NCI-H526 (cell line): ENCODE results near the gene NECTIN1.
A peak's percentile ranks its signal among the peaks of the same experiment; 100 is the strongest.

ENCODE experiments used
- DNase-seq, 2 experiments: peaks; one replicate each; lab custom pipeline; 2025; lab: John Stamatoyannopoulos, UW

NECTIN1 gene, protein sequence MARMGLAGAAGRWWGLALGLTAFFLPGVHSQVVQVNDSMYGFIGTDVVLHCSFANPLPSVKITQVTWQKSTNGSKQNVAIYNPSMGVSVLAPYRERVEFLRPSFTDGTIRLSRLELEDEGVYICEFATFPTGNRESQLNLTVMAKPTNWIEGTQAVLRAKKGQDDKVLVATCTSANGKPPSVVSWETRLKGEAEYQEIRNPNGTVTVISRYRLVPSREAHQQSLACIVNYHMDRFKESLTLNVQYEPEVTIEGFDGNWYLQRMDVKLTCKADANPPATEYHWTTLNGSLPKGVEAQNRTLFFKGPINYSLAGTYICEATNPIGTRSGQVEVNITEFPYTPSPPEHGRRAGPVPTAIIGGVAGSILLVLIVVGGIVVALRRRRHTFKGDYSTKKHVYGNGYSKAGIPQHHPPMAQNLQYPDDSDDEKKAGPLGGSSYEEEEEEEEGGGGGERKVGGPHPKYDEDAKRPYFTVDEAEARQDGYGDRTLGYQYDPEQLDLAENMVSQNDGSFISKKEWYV

DNA sequence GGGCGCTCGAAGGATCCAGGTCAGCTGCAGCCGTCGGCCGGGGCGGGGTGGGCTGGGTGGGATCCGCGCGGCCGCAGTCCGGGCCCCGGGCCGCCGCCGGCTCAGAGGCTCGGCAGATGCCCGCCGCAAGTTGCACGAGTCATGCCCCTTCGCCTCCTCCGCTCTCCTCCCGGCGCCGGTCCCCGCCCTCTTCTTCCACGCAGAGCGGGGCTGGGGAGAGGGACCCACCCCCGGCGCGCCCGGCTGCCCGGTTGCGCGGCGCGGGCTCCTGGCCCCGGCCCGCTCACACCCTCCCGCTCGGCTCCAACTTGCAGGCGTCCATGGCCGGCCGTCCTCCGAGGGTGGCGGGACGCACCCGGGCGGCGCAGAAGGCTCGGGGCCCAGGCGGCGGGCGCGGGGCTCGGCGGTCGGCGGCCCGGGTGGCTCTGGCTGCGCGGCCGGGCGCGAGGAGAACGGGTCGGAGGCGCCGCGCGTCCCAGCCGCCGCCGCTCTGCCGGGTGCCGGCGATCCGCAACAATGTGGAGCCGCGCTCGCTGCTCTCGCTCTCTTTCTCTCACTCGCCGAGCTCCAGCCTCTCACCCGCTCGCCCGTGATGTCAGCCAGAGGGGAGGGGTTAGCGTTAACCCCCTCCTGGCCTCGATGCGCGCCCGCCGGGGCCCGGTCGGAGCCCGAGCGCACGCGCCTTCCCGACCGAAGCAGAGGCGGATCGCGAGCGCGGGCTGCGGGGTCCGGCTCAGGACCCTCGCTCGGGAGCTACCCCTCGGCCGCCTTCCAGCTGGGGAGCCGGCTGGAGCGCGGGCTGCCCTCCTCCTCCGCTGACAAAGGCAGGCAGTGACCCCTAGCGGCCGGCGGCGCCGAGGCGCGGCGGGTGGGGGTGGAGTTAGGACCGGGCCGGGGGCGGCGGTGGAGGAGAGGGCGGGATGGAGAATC, at the start of gene NECTIN1:
NECTIN1 (minus strand) TSS at position 550 of the 930 bp plus-strand sequence. CDS start 647 bp downstream, outside the sequence.
- peak; percentile 96 to 100 for DNase-seq

DNA sequence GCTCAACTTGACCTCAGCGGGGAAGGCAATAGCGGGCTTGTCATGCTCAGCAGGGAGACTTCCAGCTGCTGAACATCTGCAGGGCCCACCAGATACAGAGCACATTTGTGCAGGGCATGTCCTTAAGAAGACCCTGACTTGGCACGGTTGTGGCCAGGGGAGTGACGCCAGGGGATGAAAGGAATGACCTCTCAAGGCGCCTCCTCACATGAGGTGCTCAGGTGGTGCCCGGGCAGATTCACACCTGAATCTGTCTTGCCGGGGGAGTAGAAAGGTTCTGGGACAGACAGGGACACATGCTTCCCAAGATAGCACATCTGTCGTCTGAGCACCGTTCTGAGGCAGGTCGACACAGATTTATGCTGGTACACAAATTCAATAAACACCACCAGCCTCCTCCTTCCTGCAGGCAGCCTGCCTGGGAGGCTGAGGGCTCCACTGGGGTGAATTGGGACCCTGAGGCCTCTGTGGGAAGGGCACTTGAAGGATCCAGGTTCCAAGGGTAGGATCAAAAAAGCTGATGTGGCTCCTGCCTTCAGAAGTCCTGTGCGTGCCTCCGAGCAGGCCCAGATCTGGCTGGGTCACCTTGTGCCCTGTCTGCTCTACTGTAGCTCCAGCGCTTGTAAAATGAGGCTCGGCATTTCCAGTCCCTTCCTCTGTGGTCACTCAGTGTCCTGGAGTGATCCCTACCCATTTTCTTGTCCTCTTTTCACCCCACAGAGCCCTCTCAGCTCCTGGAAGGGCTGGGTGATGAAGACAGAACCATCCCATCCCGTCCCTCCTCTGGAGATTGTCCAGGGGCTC, 49.6 kb upstream of the NECTIN1 start:
- DNase-seq = no peak

DNA sequence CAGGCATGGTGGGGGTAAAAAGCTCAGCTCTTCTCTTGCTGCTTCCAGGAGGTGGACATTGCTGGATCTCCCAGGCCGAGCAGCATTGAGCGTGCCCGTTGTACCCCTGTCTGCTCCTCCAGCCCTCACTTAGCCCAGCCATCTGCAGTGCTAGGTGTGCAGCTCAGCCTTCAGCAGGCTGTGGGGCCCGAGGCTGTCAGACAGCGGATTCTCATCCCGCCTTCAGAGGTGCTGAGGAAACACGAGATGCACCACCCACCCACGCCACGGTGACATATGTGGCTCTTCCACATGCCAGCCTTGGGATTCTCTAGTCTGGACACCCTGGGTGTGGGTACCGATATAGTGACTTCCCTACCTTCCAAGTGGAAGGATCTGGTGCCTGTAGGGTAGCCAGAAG, 48.9 kb upstream of the NECTIN1 start:
- DNase-seq = no peak

GRCh38 chr11:119776651-119777050, 47.7 kb upstream of the NECTIN1 start:
- no peak for DNase-seq

DNA sequence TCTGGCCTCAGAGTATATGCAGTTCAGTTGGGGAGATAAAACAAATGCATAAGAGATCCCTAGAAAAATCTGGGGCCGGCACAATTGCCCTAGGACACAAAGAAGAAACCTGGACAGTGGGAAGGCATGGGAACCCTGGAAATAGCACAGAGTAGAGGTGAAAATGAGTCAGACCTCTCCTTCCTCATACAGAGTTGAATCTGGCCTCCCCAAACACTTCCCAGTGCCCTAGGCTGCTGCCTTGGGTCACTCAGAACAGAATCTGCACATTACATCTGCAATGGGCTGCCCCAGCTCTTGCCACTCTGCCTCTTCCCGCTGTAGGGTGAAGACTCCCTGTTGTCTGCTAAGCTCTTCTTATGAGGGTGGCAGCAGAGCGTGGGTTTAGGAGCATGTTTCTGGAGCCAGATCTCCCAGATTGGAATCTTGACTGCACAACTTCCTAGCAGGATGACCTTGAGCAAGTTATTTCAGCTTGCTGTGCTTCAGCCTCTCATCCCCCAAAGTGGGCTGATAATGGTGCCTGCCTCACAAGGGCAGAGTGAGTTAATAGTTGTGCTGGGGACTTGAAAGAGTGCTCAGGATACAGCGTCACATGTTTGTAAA, 47.1 kb upstream of the NECTIN1 start:
- no peak for DNase-seq

DNA sequence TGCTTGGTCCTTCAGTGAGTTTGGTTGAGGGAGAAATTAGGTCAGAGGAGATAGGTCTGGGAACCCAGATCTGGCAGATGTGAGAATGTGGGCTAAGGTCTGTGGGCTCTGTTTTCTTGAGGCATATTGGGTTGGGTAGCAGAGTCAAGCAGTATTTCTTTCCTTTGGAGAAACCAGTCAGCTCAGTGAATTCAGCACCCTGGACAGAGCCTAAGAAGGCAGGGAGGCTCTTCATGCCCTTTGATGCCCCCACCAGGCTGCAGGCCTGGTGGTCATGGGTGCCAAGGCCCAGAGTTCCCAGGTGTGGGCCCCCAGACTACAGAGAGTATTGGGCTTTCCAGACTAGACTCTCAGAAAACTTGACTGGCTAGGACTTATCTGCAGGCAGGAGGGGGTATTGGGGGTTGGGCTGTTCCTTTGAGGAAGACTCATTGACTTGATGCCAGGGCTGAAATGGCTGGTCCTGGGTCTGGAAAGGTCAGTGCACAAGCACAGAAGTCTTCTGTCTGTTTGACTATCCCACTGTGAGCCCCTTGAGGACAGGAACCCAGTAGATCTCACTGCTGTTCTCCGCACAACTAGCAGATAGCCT, 45.3 kb upstream of the NECTIN1 start:
- no peak for DNase-seq

GRCh38 chr11:119772641-119773415, 43.8 kb upstream of the NECTIN1 start:
- peak; percentile 18 to 50 for DNase-seq

- no peak for DNase-seq
These were observed 43.1 kb upstream of the NECTIN1 start for GRCh38 chr11:119772076-119772475.

GRCh38 chr11:119771172-119771770, 42.3 kb upstream of the NECTIN1 start:
- no peak for DNase-seq

GRCh38 chr11:119765628-119766027, 36.6 kb upstream of the NECTIN1 start:
- DNase-seq = no peak

DNA sequence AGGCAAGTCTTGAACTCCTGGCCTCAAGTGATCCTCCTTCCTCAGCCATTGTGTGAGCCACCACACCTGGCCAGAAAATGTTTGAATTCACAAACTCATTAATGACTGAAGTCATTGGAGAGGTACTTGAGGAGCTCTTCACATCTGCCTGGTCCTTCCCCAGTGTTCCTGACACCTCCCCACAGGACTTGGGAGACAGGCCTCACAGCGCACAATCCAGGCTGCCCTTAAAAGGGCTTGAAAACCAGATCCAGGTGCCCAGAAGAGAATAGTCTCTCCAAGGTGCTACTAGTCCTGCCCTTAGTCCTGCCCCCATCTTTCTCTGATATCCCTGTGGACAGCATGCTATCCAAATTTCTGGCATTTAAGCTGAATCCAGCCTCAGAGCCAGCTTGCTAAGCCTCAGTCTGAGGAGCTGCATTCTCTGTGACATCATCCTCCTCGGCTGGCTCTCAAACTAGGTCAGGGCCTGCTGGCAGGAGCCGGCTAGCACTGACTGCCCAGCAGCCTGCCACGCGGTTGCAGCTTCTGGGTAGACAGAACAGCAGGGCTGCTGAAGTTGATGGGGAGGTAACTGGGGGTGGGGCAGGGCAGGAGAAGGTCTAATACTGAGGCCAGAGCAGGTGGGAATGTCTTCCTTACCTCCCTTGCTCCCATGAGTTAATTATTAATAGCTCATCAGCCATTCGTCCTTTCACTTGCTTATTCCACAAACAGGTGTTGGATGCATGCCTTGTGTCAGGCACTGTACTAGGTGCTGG, 35.3 kb upstream of the NECTIN1 start:
- DNase-seq = peak; percentile 90 to 96

DNA sequence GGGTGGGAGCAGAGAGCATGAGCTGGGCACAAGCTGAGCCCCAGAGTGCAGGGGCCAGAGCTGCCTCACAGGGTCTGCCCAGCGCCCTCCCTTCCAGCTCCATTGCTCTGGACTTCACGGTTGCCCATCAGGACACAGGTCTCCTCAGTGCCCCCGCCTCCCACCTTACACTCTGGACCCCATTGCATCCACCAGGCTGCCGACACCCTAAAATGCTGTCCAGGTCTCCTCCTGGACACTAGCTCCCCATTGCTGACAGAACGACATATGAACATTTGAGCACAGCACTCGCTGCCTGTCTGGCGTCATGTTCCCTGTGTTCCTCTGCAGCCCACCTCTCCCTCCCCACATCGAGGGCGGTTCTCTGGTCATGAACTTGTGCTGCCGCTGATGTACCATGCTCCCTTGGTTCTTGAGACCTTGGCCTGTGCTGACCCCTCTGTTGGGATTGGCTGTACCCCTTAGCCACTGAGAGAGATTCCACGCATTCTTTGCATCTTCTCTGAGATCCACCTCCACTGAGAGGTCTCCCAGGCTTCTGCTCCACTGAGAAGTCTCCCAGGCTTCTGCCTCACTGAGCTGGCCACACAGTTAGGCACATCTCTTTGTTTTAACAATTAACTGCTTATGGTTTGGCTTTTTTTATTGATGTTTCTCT, 34.2 kb upstream of the NECTIN1 start:
- DNase-seq = no peak

DNA sequence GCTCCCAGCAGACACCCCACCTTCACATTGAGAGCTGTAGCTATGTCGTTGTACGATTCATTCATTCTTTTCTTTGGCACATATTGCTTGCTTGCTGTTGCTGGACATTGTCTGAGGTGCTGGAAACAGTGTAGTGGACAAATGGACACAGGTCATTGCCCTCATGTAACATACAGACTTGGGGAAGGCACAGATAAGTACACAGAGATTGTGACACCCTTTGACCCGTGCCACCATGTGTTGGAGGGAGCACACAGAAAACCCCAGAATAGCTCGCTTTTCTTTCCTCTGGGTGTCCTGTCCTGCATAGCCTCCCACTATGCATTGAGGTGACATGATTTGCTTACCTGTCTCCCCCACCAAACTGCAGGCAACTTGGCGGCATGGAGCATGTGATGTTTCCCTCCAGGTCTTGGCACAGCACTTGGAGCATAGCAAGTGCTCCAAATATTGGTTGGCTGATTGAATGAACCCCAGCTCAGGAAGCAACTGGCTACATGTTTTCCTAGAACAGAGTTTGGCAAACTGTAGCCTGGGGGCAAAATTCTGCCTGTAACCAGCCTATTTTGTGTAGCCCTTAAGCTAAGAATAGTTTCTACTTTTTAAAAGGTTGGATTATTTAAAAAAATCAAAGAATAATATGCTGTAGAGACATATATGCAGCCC, 30.9 kb upstream of the NECTIN1 start:
- DNase-seq = no peak

- DNase-seq = no peak
These were observed 30.3 kb upstream of the NECTIN1 start for GRCh38 chr11:119759324-119759723.

DNA sequence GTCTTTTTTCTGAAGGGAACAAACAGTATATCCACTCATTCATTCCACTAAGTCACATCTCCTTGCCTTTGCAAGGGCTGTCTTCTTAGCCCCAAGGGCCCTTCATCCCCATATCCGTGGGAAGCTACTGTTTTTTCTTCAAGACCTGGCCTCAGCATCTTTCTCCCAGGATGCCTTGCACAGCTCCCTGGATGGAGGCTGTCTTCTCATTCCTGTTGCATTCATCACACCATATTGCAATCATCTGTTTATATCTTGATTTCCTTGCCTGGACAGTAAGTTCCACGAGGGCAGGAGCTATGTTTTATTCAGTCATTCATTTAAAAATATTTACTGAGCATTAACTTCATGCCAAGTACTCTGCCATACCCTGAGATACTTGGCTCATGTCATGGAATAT, 29.3 kb upstream of the NECTIN1 start:
- DNase-seq = no peak

DNA sequence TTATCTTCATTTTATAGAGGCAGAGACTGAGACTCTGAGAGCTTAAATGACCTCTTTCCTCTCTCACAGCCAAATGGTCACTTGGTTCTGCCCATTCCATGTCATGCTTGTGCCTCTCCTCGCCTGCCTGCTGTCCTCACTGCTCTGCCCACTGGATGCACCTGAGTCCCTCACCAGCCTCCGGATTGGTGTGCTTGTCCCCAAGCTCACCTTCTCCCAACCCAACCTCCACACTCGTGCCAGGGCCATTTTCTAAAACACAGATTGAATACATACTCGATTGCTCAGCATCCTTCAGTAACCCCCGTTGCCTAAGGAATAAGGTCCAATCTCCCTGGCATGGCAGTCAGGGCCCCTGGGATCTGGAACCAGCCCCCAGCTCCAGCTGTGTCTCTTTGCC, 28.4 kb upstream of the NECTIN1 start:
- DNase-seq = no peak

GRCh38 chr11:119756169-119756865, 27.3 kb upstream of the NECTIN1 start:
- no peak for DNase-seq
